RWPE2 (cell line): ENCODE measurements around the gene YAP1.

Experiments used
- ATAC-seq: fragments of 200-7000 bp; cut with Tn5 transposase; 3 replicates; pipeline ENCODE4 v1.9.1; 2021; ENCODE audit warnings: low read depth
- DNase-seq: peaks from one replicate; pipeline ENCODE4 v3.0.0-alpha.2; 2020; ENCODE audit warnings: low spot score
- H3K27ac ChIP-seq: fragments of 450-650 bp; 2 replicates; pipeline ENCODE4 v1.5.1; 2017; ENCODE audit warnings: mild to moderate bottlenecking; ENCODE audit not compliant: poor library complexity, severe bottlenecking
- H3K27me3 ChIP-seq: fragments of 250-450 bp; sonication (Bioruptor Pico); 2 replicates; pipeline ENCODE4 v1.5.1; 2021; ENCODE audit warnings: mild to moderate bottlenecking, moderate library complexity; ENCODE audit not compliant: insufficient read depth, poor library complexity, severe bottlenecking
- H3K36me3 ChIP-seq: fragments of 250-450 bp; sonication (Bioruptor Pico); 2 replicates; pipeline ENCODE4 v1.5.1; 2020; ENCODE audit warnings: low read depth, mild to moderate bottlenecking, moderate library complexity
- H3K4me1 ChIP-seq: fragments of 250-450 bp; sonication (Bioruptor Pico); 2 replicates; pipeline ENCODE4 v1.5.1; 2021; ENCODE audit warnings: mild to moderate bottlenecking, moderate library complexity; ENCODE audit not compliant: insufficient read depth, poor library complexity, severe bottlenecking
- H3K4me3 ChIP-seq: fragments of 250-450 bp; sonication (Bioruptor Pico); 2 replicates; pipeline ENCODE4 v1.5.1; 2021; ENCODE audit warnings: mild to moderate bottlenecking, moderate library complexity; ENCODE audit not compliant: severe bottlenecking
- H3K9me3 ChIP-seq: fragments of 250-450 bp; sonication (Bioruptor Pico); 2 replicates; pipeline ENCODE4 v1.5.1; 2021; ENCODE audit warnings: mild to moderate bottlenecking, moderate library complexity; ENCODE audit not compliant: severe bottlenecking
- CTCF ChIP-seq: fragments of 450-650 bp; IDR thresholded peaks from one replicate; pipeline ENCODE4 v1.5.1; 2017; ENCODE audit warnings: mild to moderate bottlenecking, moderate library complexity; ENCODE audit not compliant: poor library complexity, severe bottlenecking

The YAP1 gene

GRCh38 chr11:102192349-102193066 is 82.3 kb downstream of the YAP1 start:
- no peak for TF ChIP-seq CTCF
- H3K36me3 ChIP-seq: peaks cover 66% of the 10 kb centered on the region
- H3K27ac ChIP-seq: no peak overlapping the region
- no peaks in the 10 kb centered on the region for H3K27me3 ChIP-seq
- peaks cover 3% of the 10 kb centered on the region for H3K9me3 ChIP-seq
- H3K4me3 ChIP-seq: no peak overlapping the region
- DNase-seq (no peak), ATAC-seq (no peak)
- H3K4me1 ChIP-seq: peaks cover 9% of the 10 kb centered on the region

GRCh38 chr11:102194257-102194656 is 84.0 kb downstream of the YAP1 start:
- no peak for DNase-seq

GRCh38 chr11:102194990-102195389 is 84.7 kb downstream of the YAP1 start:
- H3K27me3 ChIP-seq: no peaks in the 10 kb centered on the region
- TF ChIP-seq CTCF: no peak
- no peak for ATAC-seq

More at GRCh38 chr11:102194257-102194656, 84.0 kb downstream of the YAP1 start:
- Histone ChIP-seq H3K27me3 (no peaks in the 10 kb centered on the region), H3K36me3 (peaks cover 70% of the 10 kb centered on the region), H3K9me3 (peaks cover 3% of the 10 kb centered on the region), H3K4me3 (no peak overlapping the region), H3K27ac (no peak overlapping the region), H3K4me1 (peaks cover 9% of the 10 kb centered on the region)
- no peak for TF ChIP-seq CTCF
- no peak for ATAC-seq

GRCh38 chr11:102196351-102196750 is 86.1 kb downstream of the YAP1 start:
- ATAC-seq: no peak

More at GRCh38 chr11:102194990-102195389, 84.7 kb downstream of the YAP1 start:
- H3K4me3 ChIP-seq: no peak overlapping the region
- H3K36me3 ChIP-seq: peaks cover 70% of the 10 kb centered on the region
- H3K4me1 ChIP-seq: peaks cover 9% of the 10 kb centered on the region
- H3K27ac ChIP-seq: no peak overlapping the region
- peaks cover 3% of the 10 kb centered on the region for H3K9me3 ChIP-seq
- DNase-seq: no peak

More at GRCh38 chr11:102196351-102196750, 86.1 kb downstream of the YAP1 start:
- peaks cover 72% of the 10 kb centered on the region for H3K36me3 ChIP-seq
- peaks cover 3% of the 10 kb centered on the region for H3K9me3 ChIP-seq
- H3K27ac ChIP-seq: no peak overlapping the region
- peaks cover 9% of the 10 kb centered on the region for H3K4me1 ChIP-seq
- H3K27me3 ChIP-seq: no peaks in the 10 kb centered on the region
- DNase-seq: no peak
- no peak overlapping the region for H3K4me3 ChIP-seq
- TF ChIP-seq CTCF: no peak
